HepG2 (cell line): ENCODE measurements around the gene TNFAIP8L1. TPM values are rescaled to one million over a fixed set of nuclear protein-coding genes. Genes with fewer than 3 reads are reported as not detected.

Source experiments
- ATAC-seq: fragments of 200-7000 bp; cut with Tn5 transposase; 3 replicates; pipeline ENCODE4 v1.9.1; 2020; ENCODE audit warnings: mild to moderate bottlenecking, moderate library complexity
- BruUV-seq: library from RNA; stranded (reverse); fragments of 400-500 nt; replicated peaks from 2 replicates; lab custom pipeline; 2021; lab: Mats Ljungman, UMichigan
- CTCF ChIA-PET: fragments of 300-600 bp; formaldehyde crosslinking; extraction: SDS; loops from one replicate; lab custom pipeline; 2021; ENCODE audit warnings: low total read pairs, inconsistent platforms, low intra/inter-chr PET ratio; lab: Yijun Ruan, JAX
- POLR2A ChIA-PET: fragments of 350-600 bp; sonication (Branson Sonifier 250); formaldehyde crosslinking; loops from one replicate; lab custom pipeline; 2020; ENCODE audit warnings: antibody characterized with exemption, inconsistent platforms; lab: Yijun Ruan, JAX
- DNase-seq: peaks from one replicate; pipeline ENCODE4 v3.0.0-alpha.2; 2015; ENCODE audit warnings: low spot score
- FAIRE-seq: peaks from 3 replicates; lab custom pipeline; 2011; peaks lifted over from hg19 to GRCh38; lab: Jason Lieb, UNC
- H2AFZ ChIP-seq: one replicate; pipeline ENCODE4 v1.6.1; 2011; ENCODE audit warnings: low read length, inconsistent platforms
- H3K27ac ChIP-seq: fragments of 300-600 bp; 3 replicates; pipeline ENCODE4 v1.8.0; 2011; ENCODE audit warnings: mixed run types, mild to moderate bottlenecking, mixed read lengths, low read length, inconsistent platforms; ENCODE audit not compliant: insufficient read depth; ENCODE audit errors: extremely low read length
- H3K27me3 ChIP-seq, 2 experiments: fragments of 200-600 bp in 1 of 2; 2 replicates in 1 of 2; 3 replicates in 1 of 2; pipeline versions ENCODE4 v1.6.0 to v1.8.0; 2011; ENCODE audit warnings: low read length in 2 of 2, mild to moderate bottlenecking in 2 of 2, moderate library complexity in 2 of 2, inconsistent platforms in 1 of 2; ENCODE audit not compliant: insufficient read depth in 2 of 2, control insufficient read depth in 1 of 2
- H3K36me3 ChIP-seq, 2 experiments: fragments of 200-600 bp in 1 of 2; replicated peaks in 1 of 2; 2 replicates in 1 of 2; 3 replicates in 1 of 2; pipeline versions ENCODE4 v1.5.1 to v1.8.0; 2011; ENCODE audit warnings: low read length in 2 of 2, inconsistent platforms in 1 of 2; ENCODE audit not compliant: insufficient read depth in 2 of 2, control insufficient read depth in 1 of 2
- H3K4me1 ChIP-seq: 2 replicates; pipeline ENCODE4 v1.5.1; 2012; ENCODE audit warnings: low read length, inconsistent platforms; ENCODE audit not compliant: insufficient read depth
- H3K4me2 ChIP-seq: 2 replicates; pipeline ENCODE4 v1.6.0; 2011; ENCODE audit warnings: low read depth, low read length, inconsistent platforms
- H3K4me3 ChIP-seq, 3 experiments: fragments of 200-600 bp in 1 of 3; sonication (generic), shearing (Covaris generic) in 1 of 3; replicated peaks in 1 of 3; 2 replicates each; pipeline ENCODE4 v1.5.1; 2011 to 2016; ENCODE audit warnings: low read length in 3 of 3, inconsistent platforms in 2 of 3, low read depth in 2 of 3, mild to moderate bottlenecking in 2 of 3, control low read depth in 1 of 3, mixed read lengths in 1 of 3; ENCODE audit not compliant: insufficient read depth in 1 of 3
- H3K79me2 ChIP-seq: one replicate; pipeline ENCODE4 v1.6.1; 2011; ENCODE audit warnings: low read length, inconsistent platforms; ENCODE audit not compliant: insufficient read depth
- H3K9ac ChIP-seq: 2 replicates; pipeline ENCODE4 v1.6.0; 2011; ENCODE audit warnings: mild to moderate bottlenecking, low read depth, low read length, inconsistent platforms; ENCODE audit not compliant: insufficient read depth
- H3K9me3 ChIP-seq: 2 replicates; pipeline ENCODE4 v1.5.1; 2012; ENCODE audit warnings: mild to moderate bottlenecking, low read length
- H4K20me1 ChIP-seq: 2 replicates; pipeline ENCODE4 v1.6.0; 2011; ENCODE audit warnings: inconsistent platforms, mild to moderate bottlenecking, low read length, moderate library complexity; ENCODE audit not compliant: insufficient read depth
- AGO2 ChIP-seq: fragments of 200-400 bp; formaldehyde crosslinking; optimal IDR thresholded peaks from 2 replicates; pipeline ENCODE3; 2017; ENCODE audit warnings: mild to moderate bottlenecking, low read depth, low read length, moderate library complexity
- HMG20A ChIP-seq: IDR thresholded peaks from 2 replicates; pipeline ENCODE4 v1.6.1; 2016; ENCODE audit warnings: borderline replicate concordance
- HOXA3 ChIP-seq: sonication (generic); formaldehyde crosslinking; IDR thresholded peaks from 2 replicates; pipeline ENCODE4 v1.5.0; 2020; ENCODE audit warnings: missing genetic modification reagents
- KLF16 ChIP-seq, 2 experiments: sonication (generic) in 1 of 2; formaldehyde crosslinking in 1 of 2; IDR thresholded peaks; 2 replicates each; pipeline versions ENCODE4 v1.6.1 to v1.8.0; 2016 to 2023; ENCODE audit warnings: missing genetic modification reagents in 2 of 2, missing compliant biosample characterization in 1 of 2
- RBFOX2 ChIP-seq: fragments of 200-400 bp; formaldehyde crosslinking; IDR thresholded peaks from 2 replicates; pipeline ENCODE4 v1.6.1; 2017; ENCODE audit warnings: low read depth, mild to moderate bottlenecking, low read length
- RXRA ChIP-seq: sonication (generic); formaldehyde crosslinking; IDR thresholded peaks from 2 replicates; pipeline ENCODE4 v1.5.1; 2020; ENCODE audit warnings: missing genetic modification reagents
- SIX1 ChIP-seq: sonication (generic); formaldehyde crosslinking; IDR thresholded peaks from 2 replicates; pipeline ENCODE4 v1.4.0; 2020; ENCODE audit warnings: missing genetic modification reagents, borderline replicate concordance
- ZFAT ChIP-seq: sonication (generic); formaldehyde crosslinking; conservative IDR thresholded peaks from 2 replicates; pipeline ENCODE4 v1.8.1; 2023; ENCODE audit warnings: missing genetic modification reagents, inconsistent platforms
- ZNF333 ChIP-seq: sonication (generic); formaldehyde crosslinking; IDR thresholded peaks from 2 replicates; pipeline ENCODE4 v1.4.0; 2020; ENCODE audit warnings: mild to moderate bottlenecking, missing genetic modification reagents, borderline replicate concordance
- WGBS: methylation state at CpG from one replicate; pipeline ENCODE4 v1.1.6; 2017; ENCODE audit warnings: low lambda C conversion rate; 5-methylcytosine and 5-hydroxymethylcytosine counted together
- in situ Hi-C: cut with HindIII; loops from 2 replicates; pipeline ENCODE4 v1.10.0; 2017; ENCODE audit warnings: low pct_unique_long_range_greater_than_20kb; ENCODE audit not compliant: extremely low pct_ligation_motif_present
- intact Hi-C: fragments of 100-400 bp; cut with micrococcal nuclease; formaldehyde crosslinking; loops from one replicate; pipeline ENCODE4 v1.10.0; 2022; ENCODE audit not compliant: unreplicated experiment
- polyA plus RNA-seq, 8 experiments: library from polyadenylated mRNA; depleted of rRNA in 3 of 8; stranded (reverse) in 7 of 8; unstranded in 1 of 8; fragments of >200 nt; fragmentation: Illumina TruSeq in 4 of 8; extraction: Trizol in 4 of 8; gene quantifications; 2 replicates each; pipeline versions ENCODE4 v1.2.1 to v1.2.3, GENCODE V29; 2011 to 2016; ENCODE audit warnings: low read depth in 4 of 8, missing spikeins in 1 of 8, mixed read lengths in 1 of 8; ENCODE audit not compliant: insufficient read depth in 1 of 8
- total RNA-seq, 5 experiments: library from RNA; depleted of rRNA; stranded (reverse); fragments of >200 nt; fragmentation: Illumina TruSeq; extraction: Trizol; gene quantifications; 2 replicates each; pipeline ENCODE4 v1.2.3, GENCODE V29; 2016; ENCODE audit warnings: low read depth in 1 of 5
- TF ChIP-seq, protein P1 (sequence below): sonication (generic); formaldehyde crosslinking; IDR thresholded peaks from 2 replicates; pipeline ENCODE4 v1.8.1; 2022; ENCODE audit warnings: low read depth, mild to moderate bottlenecking, missing genetic modification reagents

Gene TNFAIP8L1
- total and polyA plus RNA-seq, 2 of the 13 experiments (the other 11 are each of a cell fraction or from before 2014, with no cell fraction given) = 13.4 to 21.4 TPM

GRCh38 chr19:4652075-4652474 is 12.8 kb downstream of the TNFAIP8L1 start:
- WGBS = 94% methylated on average over 14 of the region's 44 CpGs
- in situ Hi-C loops (no loop called here), intact Hi-C loops (loop anchor here (5.0 kb wide), 1 partner anchor 585 kb away; the partner anchor contains the start of gene ZBTB7A)
- no peak for ATAC-seq
- peaks cover 6% of the 10 kb centered on the region for H3K79me2 ChIP-seq
- H3K27me3 ChIP-seq = no peaks in the 10 kb centered on the region
- H3K4me2 ChIP-seq = no peak overlapping the region
- BruUV-seq = no TSS peak
- H3K9me3 ChIP-seq = no peaks in the 10 kb centered on the region
- POLR2A ChIA-PET = no interaction called here
- H3K4me1 ChIP-seq = peaks cover 17% of the 10 kb centered on the region
- CTCF ChIA-PET = no interaction called here
- H3K9ac ChIP-seq = no peak overlapping the region
- H4K20me1 ChIP-seq = peaks cover 11% of the 10 kb centered on the region; the same call in 1 of the 2 replicates
- no peak overlapping the region for H3K4me3 ChIP-seq
- no peak for DNase-seq
- TF ChIP-seq ZFAT (no peak), HOXA3 (peak; percentile 46; the same call in 1 of the 2 replicates), ZNF333 (CRISPR knock-in tag) (no peak), RXRA (no peak), HMG20A (CRISPR knock-in tag) (no peak), AGO2 (peak; percentile 79), SIX1 (CRISPR knock-in tag) (no peak), KLF16 (CRISPR knock-in tag; IDR thresholded peaks at IDR 0.05) (no peak), RBFOX2 (peak; percentile 71)
- TF ChIP-seq, protein P1, sequence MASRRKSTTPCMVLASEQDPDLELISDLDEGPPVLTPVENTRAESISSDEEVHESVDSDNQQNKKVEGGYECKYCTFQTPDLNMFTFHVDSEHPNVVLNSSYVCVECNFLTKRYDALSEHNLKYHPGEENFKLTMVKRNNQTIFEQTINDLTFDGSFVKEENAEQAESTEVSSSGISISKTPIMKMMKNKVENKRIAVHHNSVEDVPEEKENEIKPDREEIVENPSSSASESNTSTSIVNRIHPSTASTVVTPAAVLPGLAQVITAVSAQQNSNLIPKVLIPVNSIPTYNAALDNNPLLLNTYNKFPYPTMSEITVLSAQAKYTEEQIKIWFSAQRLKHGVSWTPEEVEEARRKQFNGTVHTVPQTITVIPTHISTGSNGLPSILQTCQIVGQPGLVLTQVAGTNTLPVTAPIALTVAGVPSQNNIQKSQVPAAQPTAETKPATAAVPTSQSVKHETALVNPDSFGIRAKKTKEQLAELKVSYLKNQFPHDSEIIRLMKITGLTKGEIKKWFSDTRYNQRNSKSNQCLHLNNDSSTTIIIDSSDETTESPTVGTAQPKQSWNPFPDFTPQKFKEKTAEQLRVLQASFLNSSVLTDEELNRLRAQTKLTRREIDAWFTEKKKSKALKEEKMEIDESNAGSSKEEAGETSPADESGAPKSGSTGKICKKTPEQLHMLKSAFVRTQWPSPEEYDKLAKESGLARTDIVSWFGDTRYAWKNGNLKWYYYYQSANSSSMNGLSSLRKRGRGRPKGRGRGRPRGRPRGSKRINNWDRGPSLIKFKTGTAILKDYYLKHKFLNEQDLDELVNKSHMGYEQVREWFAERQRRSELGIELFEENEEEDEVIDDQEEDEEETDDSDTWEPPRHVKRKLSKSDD = peak; percentile 35; the same call in 1 of the 2 replicates
- FAIRE-seq = no peak
- no peak overlapping the region for H2AFZ ChIP-seq
- no peak overlapping the region for H3K27ac ChIP-seq
- H3K36me3 ChIP-seq = peaks cover 7 to 35% of the 10 kb centered on the region in 2 experiments; a peak in 4 of 5 replicates
